ENCODE measurements around the gene TSPEAR.
"Not testable (repeated sequence)": the region's sequence is repeated elsewhere in the genome, so short reads cannot be mapped to it uniquely, and the experiment has no call there.

TSPEAR gene

DNA sequence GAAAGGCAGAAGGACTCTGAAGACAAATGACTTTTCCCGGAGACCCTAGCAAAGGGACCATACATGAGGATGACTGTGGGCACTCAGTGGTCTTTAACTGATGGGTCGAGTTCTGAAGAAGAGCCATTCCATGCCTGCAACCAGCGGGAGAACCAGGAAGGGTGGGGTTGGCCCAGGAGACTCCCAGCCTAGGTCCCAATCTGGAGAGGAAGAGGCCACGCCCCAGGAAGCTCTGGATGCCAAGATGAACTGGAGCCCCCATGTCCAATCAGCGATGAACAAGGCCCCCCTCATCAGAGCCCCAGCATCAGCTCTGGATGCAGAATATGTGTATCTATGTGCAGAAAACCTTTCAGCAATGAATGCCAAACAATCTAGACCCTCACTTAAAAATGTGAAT, 70.6 kb downstream of the TSPEAR start:
- DNase-seq (ENCODE audit: low spot score), result no peak
- in situ Hi-C loops (cut with MboI; ENCODE audit: low sequenced_read_pairs, unreplicated experiment), result no loop called here
- TF ChIP-seq, protein P1, sequence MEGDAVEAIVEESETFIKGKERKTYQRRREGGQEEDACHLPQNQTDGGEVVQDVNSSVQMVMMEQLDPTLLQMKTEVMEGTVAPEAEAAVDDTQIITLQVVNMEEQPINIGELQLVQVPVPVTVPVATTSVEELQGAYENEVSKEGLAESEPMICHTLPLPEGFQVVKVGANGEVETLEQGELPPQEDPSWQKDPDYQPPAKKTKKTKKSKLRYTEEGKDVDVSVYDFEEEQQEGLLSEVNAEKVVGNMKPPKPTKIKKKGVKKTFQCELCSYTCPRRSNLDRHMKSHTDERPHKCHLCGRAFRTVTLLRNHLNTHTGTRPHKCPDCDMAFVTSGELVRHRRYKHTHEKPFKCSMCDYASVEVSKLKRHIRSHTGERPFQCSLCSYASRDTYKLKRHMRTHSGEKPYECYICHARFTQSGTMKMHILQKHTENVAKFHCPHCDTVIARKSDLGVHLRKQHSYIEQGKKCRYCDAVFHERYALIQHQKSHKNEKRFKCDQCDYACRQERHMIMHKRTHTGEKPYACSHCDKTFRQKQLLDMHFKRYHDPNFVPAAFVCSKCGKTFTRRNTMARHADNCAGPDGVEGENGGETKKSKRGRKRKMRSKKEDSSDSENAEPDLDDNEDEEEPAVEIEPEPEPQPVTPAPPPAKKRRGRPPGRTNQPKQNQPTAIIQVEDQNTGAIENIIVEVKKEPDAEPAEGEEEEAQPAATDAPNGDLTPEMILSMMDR (IDR thresholded peaks at IDR 0.05; ENCODE audit: borderline replicate concordance, control extremely low read depth, extremely low read depth, insufficient read depth, missing control alignments), result no peak

DNA sequence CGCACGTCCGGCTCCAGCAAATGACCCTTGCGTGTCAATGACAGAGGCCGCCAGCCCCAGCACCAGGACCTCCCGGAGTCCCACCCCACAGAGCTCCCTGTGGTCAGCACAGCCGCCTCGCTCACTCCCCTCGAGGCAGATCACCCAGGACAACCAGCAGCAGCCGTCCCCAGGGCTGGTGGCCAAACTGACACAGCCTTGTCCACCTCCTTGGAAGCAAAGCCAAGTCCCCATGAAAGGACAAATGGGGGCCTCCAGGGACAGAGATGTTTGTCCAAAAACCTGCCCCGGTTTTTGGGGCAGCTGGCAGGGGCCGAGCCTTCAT, 72.1 kb downstream of the TSPEAR start:
- in situ Hi-C loops (cut with MboI; ENCODE audit: low sequenced_read_pairs, unreplicated experiment), result no loop called here
- DNase-seq (ENCODE audit: low spot score), result no peak
- TF ChIP-seq, protein P1 (IDR thresholded peaks at IDR 0.05; ENCODE audit: borderline replicate concordance, control extremely low read depth, extremely low read depth, insufficient read depth, missing control alignments), result no peak

DNA sequence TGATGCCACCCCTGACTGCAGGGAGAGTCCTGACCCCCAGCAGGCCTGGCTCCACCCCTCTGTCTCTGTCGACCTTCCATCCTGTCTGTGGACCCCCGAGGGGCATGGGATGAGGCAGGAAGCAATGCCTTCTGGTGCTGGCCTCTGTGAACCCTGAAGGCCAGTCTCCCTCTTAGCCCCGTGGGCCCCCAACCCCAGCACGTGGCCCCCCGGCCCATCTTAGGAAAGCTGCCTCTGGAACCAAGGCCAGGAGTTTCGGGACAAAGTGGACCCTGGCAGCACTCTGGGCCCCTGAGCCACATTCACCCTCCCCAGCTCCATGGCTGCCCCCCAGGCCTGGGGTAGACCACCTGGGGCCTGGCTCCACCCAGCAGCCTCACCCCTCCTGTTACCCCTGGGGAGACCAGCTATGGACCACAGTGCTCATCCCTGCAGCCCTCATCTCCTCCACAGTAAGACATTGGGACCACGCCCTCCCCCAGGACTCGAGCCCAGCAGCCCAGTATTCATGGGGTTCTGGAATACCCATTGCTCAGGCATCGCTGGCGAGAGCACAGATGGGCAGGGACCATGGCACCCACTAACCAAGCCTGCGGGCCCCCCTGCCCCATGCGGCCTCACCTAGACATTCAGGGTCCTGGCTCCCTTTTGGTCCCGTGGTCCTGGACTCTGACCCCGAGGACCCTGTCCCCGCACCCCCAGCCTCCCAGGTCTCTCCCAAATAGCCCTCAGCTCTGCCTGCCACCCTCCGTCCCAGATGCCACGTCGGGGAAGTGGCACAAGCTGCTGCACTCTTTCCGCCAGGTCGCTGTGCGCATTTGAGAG, 72.7 kb downstream of the TSPEAR start:
- in situ Hi-C loops (cut with MboI; ENCODE audit: low sequenced_read_pairs, unreplicated experiment); DNase-seq (ENCODE audit: low spot score): not testable (repeated sequence)

DNA sequence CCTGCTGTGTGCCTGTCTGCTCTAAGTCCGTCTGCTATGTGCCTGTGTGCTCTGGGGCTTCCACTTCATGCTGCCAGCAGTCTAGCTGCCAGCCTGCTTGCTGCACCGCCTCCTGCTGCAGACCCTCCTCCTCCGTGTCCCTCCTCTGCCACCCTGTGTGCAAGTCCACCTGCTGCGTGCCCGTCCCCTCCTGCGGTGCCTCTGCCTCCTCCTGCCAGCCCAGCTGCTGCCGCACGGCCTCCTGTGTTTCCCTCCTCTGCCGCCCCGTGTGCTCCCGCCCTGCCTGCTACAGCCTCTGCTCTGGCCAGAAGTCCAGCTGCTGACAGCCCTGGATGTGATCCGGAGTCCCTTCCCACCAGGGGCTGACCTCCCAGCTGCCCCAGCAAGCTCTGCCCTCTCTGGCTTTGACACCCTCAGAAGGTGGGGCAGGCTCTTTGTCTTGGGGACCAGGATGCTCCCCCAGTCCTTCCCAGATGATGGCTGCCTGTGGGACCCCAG, 73.5 kb downstream of the TSPEAR start:
- DNase-seq (ENCODE audit: low spot score); in situ Hi-C loops (cut with MboI; ENCODE audit: low sequenced_read_pairs, unreplicated experiment): not testable (repeated sequence)

DNA sequence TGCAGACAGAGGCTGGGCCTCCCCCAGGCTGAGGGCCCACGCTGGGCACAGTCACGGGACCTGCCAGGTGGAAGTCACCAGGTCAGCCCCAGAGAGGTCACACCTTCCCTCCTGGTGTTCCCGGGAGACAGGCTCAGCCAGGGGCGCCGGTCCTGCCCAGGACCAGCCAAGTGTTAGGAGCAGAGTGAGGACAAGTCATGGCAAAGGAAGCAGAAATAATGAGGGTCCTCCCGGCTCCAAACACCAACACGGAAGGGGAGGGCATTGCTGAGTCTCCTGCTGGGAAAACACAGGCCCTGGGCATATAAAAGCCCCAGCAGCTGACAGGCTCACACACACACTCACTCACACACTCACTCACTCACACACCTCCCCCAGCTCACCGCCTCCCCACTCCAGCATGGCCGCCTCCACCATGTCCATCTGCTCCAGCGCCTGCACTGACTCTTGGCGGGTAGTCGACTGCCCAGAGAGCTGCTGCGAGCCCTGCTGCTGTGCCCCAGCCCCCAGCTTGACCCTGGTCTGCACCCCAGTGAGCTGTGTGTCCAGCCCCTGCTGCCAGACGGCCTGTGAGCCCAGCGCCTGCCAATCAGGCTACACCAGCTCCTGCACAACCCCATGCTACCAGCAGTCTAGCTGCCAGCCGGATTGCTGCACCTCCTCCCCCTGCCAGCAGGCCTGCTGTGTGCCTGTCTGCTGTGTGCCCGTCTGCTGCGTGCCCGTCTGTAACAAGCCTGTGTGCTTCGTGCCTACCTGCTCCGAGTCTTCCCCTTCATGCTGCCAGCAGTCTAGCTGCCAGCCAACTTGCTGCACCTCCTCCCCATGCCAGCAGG, 74.1 kb downstream of the TSPEAR start, which contains the start of gene KRTAP10-10:
TSS of gene KRTAP10-10 (plus strand) at position 339 of the 833 bp plus-strand sequence. CDS start at position 401, 62 bp downstream.
- in situ Hi-C loops (cut with MboI; ENCODE audit: low sequenced_read_pairs, unreplicated experiment), result no loop called here
- DNase-seq (ENCODE audit: low spot score), result no peak
- TF ChIP-seq, protein P1 (IDR thresholded peaks at IDR 0.05; ENCODE audit: borderline replicate concordance, control extremely low read depth, extremely low read depth, insufficient read depth, missing control alignments), result no peak

DNA sequence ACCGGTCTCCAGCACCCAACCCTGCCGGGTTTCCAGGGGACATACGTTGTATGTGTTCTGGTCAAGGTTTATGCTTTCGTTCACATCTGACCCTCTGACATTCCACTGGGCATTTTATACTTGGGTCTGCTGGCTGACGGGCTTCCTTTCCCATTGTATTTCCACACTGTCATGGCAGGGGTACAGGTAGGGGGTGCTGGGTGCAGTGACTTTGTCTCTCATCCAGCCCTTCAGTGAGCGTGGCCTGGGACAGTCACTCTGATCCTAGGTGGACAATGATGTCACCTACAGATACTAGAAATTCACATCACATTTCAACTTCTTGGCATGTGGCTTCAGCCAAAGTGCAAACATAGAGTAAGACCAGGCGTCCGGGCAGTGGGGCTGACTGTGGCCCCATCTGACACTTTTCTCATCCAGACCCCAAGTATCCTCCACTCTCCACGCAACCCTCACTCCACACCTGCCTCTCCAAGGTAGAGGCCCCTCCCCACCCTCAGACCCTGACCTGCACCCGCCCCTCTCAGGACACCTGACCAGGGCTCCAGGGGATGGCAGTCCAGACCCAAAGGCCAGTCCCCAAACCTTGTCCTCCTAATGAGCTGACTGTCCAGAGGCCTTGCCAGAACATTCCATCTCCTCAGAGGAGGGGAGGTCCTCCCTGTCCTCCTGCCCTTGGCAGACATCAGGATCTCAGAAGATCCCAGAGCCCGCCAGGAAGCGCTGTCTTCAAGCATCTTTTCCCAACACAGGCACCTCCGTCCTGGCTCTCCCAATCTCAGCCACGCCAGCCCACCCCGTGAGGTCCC, 75.0 kb downstream of the TSPEAR start:
- TF ChIP-seq, protein P1 (IDR thresholded peaks at IDR 0.05; ENCODE audit: borderline replicate concordance, control extremely low read depth, extremely low read depth, insufficient read depth, missing control alignments), result no peak
- in situ Hi-C loops (cut with MboI; ENCODE audit: low sequenced_read_pairs, unreplicated experiment), result no loop called here
- DNase-seq (ENCODE audit: low spot score), result no peak

DNA sequence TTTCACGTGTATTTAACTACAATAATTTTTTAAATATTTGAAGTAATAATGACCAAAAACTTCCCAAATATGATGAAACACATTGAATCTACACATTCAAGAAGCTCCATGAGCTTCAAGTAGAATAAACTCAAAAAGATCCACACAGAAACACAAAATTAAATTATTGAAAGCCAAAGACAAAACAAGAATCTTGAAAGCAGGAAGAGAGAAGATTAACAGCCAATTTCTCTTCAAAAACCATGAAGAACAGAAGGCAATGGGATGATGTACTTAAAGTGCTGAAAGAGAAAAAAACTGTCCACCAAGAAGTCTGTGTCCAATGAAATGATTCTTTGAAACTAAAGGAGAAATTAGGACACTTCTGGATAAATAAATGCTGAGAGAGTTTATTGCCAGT, 79.3 kb downstream of the TSPEAR start:
- in situ Hi-C loops (cut with MboI; ENCODE audit: low sequenced_read_pairs, unreplicated experiment), result no loop called here
- TF ChIP-seq, protein P1 (IDR thresholded peaks at IDR 0.05; ENCODE audit: borderline replicate concordance, control extremely low read depth, extremely low read depth, insufficient read depth, missing control alignments), result no peak

More for the DNA sequence above, 79.3 kb downstream of the TSPEAR start:
- DNase-seq (ENCODE audit: low spot score), result no peak

Data from GM13976 (cell line).